Upper lobe of left lung (tissue), 6 donors: ENCODE measurements around the gene C2CD4D. TPM values are rescaled to one million over a fixed set of nuclear protein-coding genes. Genes with fewer than 3 reads are reported as not detected.
A peak's percentile ranks its signal among the peaks of the same experiment; 100 is the strongest.

ENCODE experiments used
- ATAC-seq, 2 donors: fragments of 200-7000 bp; cut with Tn5 transposase; one replicate each; pipeline ENCODE4 v1.9.1; 2022; ENCODE audit warnings: mild to moderate bottlenecking in 2 of 2, moderate library complexity in 2 of 2; ENCODE audit not compliant: low FRiP score in 2 of 2
- DNase-seq, 2 donors: peaks; one replicate each; pipeline ENCODE4 v3.0.0-alpha.2; 2019 to 2020
- H3K27ac ChIP-seq, 4 donors: fragments of 200-600 bp; sonication (generic); one replicate each; pipeline ENCODE4 v1.5.1; 2016 to 2019
- H3K27me3 ChIP-seq, 4 donors: fragments of 200-600 bp; sonication (generic); one replicate each; pipeline ENCODE4 v1.5.1; 2017 to 2019
- H3K36me3 ChIP-seq, 4 donors: fragments of 200-600 bp; sonication (generic); one replicate each; pipeline ENCODE4 v1.5.1; 2016 to 2019
- H3K4me1 ChIP-seq, 4 donors: fragments of 200-600 bp; sonication (generic); one replicate each; pipeline ENCODE4 v1.5.1; 2018 to 2019
- H3K4me3 ChIP-seq, 4 donors: fragments of 200-600 bp; sonication (generic); one replicate each; pipeline ENCODE4 v1.5.1; 2017 to 2019; ENCODE audit warnings: mild to moderate bottlenecking in 2 of 4, moderate library complexity in 1 of 4
- H3K9me3 ChIP-seq, 4 donors: fragments of 200-600 bp; sonication (generic); one replicate each; pipeline ENCODE4 v1.5.1; 2018 to 2019
- CTCF ChIP-seq, 6 experiments: fragments of 450-650 bp in 4 of 6; fragments of 200-600 bp in 2 of 6; sonication (generic) in 2 of 6; IDR thresholded peaks; one replicate each; pipeline ENCODE4 v1.5.1; 2016 to 2019; ENCODE audit warnings: antibody characterized with exemption in 6 of 6
- EP300 ChIP-seq, 4 donors: sonication (generic); formaldehyde crosslinking; IDR thresholded peaks; one replicate each; pipeline ENCODE4 v1.5.1; 2017; ENCODE audit warnings: antibody characterized with exemption in 4 of 4, control low read depth in 2 of 4
- POLR2A ChIP-seq, 4 donors: fragments of 450-650 bp; IDR thresholded peaks; one replicate each; pipeline ENCODE4 v1.5.1; 2016 to 2017; ENCODE audit warnings: antibody characterized with exemption in 4 of 4, mild to moderate bottlenecking in 2 of 4
- POLR2AphosphoS5 ChIP-seq, 2 donors: sonication (generic); formaldehyde crosslinking; IDR thresholded peaks; one replicate each; pipeline ENCODE4 v1.5.1; 2017; ENCODE audit warnings: antibody characterized with exemption in 2 of 2
- WGBS, 2 donors: methylation state at CpG; one replicate each; pipeline ENCODE4 v1.1.5; 2017 to 2018; 5-methylcytosine and 5-hydroxymethylcytosine counted together
- total RNA-seq, 6 donors: library from RNA; depleted of rRNA in 4 of 6; stranded (reverse); fragments of >200 nt in 4 of 6; gene quantifications; one replicate each; pipeline versions ENCODE4 v1.1.0 to v1.2.1, GENCODE V29; 2016 to 2021
- donor health status: DM: no; HTN: no; CAD: no; lungs with moderate emphysema.
- donor health status: DM: no; HTN: yes; CAD: no; lungs with severe emphysema.

Gene C2CD4D
- total RNA-seq, 6 donors from 2014 or later: 0.29 to 3.6 (median 0.78) TPM; not detected in 2

DNA sequence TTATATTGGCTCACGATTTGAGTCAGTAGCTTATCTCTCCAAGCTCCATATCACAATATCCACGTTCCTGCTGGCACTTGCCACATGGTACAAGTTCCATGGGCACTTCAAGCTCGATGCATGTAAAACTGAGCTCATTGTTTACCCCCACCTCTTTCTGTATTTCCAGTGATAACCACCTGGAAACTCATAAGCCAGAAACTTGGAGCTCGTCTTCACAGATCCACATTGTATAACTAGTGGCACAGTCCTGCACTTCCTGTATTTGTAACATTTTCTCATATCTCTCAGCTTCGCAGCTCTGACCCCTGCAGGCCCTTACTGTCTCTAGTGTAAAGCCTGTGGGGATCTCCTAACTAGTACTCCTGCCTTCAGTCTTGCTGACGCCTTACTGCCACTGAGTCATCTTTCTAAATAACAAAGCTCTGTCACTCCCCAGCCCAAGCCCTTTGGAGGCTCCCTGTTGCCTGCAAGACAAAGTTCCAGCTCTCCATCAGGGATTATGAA is 6.5 kb upstream of the C2CD4D start:
- H3K27me3 ChIP-seq: no peaks in the 10 kb centered on the region
- 49 to 62% methylated on average over 6 of the region's 6 CpGs for WGBS, 2 donors
- no peak overlapping the region for H3K27ac ChIP-seq
- no peak overlapping the region for H3K4me3 ChIP-seq
- ATAC-seq (no peak), DNase-seq (no peak)
- H3K36me3 ChIP-seq: no peaks in the 10 kb centered on the region
- TF ChIP-seq POLR2AphosphoS5 (IDR thresholded peaks at IDR 0.05) (no peak), POLR2A (IDR thresholded peaks at IDR 0.05) (no peak), CTCF (IDR thresholded peaks at IDR 0.05) (no peak)
- H3K4me1 ChIP-seq: peaks cover 0 to 18% (median 7%) of the 10 kb centered on the region in 4 donors
- H3K9me3 ChIP-seq: no peaks in the 10 kb centered on the region

GRCh38 chr1:151843398-151843797 is 3.8 kb upstream of the C2CD4D start:
- no peaks in the 10 kb centered on the region for H3K36me3 ChIP-seq
- H3K27ac ChIP-seq: no peak overlapping the region
- TF ChIP-seq CTCF (IDR thresholded peaks at IDR 0.05) (no peak), EP300 (IDR thresholded peaks at IDR 0.05) (no peak), POLR2AphosphoS5 (IDR thresholded peaks at IDR 0.05) (no peak), POLR2A (IDR thresholded peaks at IDR 0.05) (no peak)
- ATAC-seq: no peak
- no peak for DNase-seq
- peaks cover 18 to 25% (median 23%) of the 10 kb centered on the region in 4 donors for H3K4me1 ChIP-seq
- no peak overlapping the region for H3K4me3 ChIP-seq
- H3K9me3 ChIP-seq: no peaks in the 10 kb centered on the region
- 78 to 79% methylated on average over 2 of the region's 2 CpGs for WGBS, 2 donors
- H3K27me3 ChIP-seq: peaks cover 0 to 15% (median 9%) of the 10 kb centered on the region in 4 donors

DNA sequence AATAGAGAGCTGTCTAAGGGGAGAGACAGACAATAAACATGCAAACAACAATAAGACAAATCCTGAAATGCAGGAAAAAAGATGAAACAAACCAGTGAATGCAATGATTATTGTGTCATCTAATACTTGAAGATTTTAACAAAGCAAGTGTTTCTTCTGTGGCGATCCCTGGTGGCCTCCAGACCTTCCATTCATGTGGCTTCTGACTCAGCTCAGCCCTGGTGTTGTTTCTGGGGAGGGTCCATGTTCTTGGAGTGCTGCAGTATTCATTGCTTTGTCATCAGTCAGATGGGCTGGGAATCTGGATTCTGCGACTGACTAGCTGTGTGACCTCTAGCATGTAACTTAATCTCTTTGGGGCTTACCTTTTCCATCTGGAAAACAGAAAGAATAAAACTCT is 1.5 kb upstream of the C2CD4D start:
- WGBS, 2 donors: 86 to 98% methylated on average over 2 of the region's 2 CpGs
- Histone ChIP-seq H3K4me3 (no peak overlapping the region), H3K4me1 (peaks cover 24 to 37% (median 32%) of the 10 kb centered on the region in 4 donors), H3K27ac (no peak overlapping the region), H3K9me3 (no peaks in the 10 kb centered on the region), H3K36me3 (no peaks in the 10 kb centered on the region), H3K27me3 (peaks cover 0 to 25% (median 14%) of the 10 kb centered on the region in 4 donors)
- ATAC-seq (no peak), DNase-seq (no peak)
- TF ChIP-seq CTCF (IDR thresholded peaks at IDR 0.05): no peak
- no peak for TF ChIP-seq POLR2AphosphoS5 (IDR thresholded peaks at IDR 0.05)
- TF ChIP-seq POLR2A (IDR thresholded peaks at IDR 0.05): no peak
- no peak for TF ChIP-seq EP300 (IDR thresholded peaks at IDR 0.05)

- TF ChIP-seq CTCF (IDR thresholded peaks at IDR 0.05): no peak
- TF ChIP-seq EP300 (IDR thresholded peaks at IDR 0.05): no peak
- no peak for TF ChIP-seq POLR2A (IDR thresholded peaks at IDR 0.05)
- TF ChIP-seq POLR2AphosphoS5 (IDR thresholded peaks at IDR 0.05): no peak
- Histone ChIP-seq H3K27ac (peak overlapping the region in 3 of 4 donors; percentile 34 to 74 (median 56)), H3K27me3 (peaks cover 0 to 25% (median 14%) of the 10 kb centered on the region in 4 donors), H3K4me1 (peaks cover 24 to 37% (median 32%) of the 10 kb centered on the region in 4 donors), H3K4me3 (peak overlapping the region in 2 of 4 donors; percentile 52 to 56), H3K9me3 (no peaks in the 10 kb centered on the region), H3K36me3 (no peaks in the 10 kb centered on the region)
- ATAC-seq: no peak
- no peak for DNase-seq
These were observed 801 bp upstream of the C2CD4D start for GRCh38 chr1:151840421-151840820.

GRCh38 chr1:151839082-151839412 is 573 bp downstream of the C2CD4D start:
- Histone ChIP-seq H3K9me3 (no peaks in the 10 kb centered on the region), H3K27me3 (peaks cover 0 to 25% (median 14%) of the 10 kb centered on the region in 4 donors), H3K36me3 (no peaks in the 10 kb centered on the region), H3K4me3 (peak overlapping the region in 3 of 4 donors; percentile 36 to 56 (median 52)), H3K27ac (peak overlapping the region in 2 of 4 donors; percentile 61 to 74), H3K4me1 (peaks cover 24 to 37% (median 32%) of the 10 kb centered on the region in 4 donors)
- 40 to 48% methylated on average over 15 to 16 of the region's 16 CpGs for WGBS, 2 donors
- DNase-seq: no peak
- no peak for ATAC-seq
- TF ChIP-seq POLR2AphosphoS5 (IDR thresholded peaks at IDR 0.05) (no peak), EP300 (IDR thresholded peaks at IDR 0.05) (no peak), CTCF (IDR thresholded peaks at IDR 0.05) (no peak), POLR2A (IDR thresholded peaks at IDR 0.05) (no peak)
